ENCODE results near the gene LBHD2.

LBHD2 gene

GRCh38 chr14:103121121-103121845 is 37.3 kb downstream of the LBHD2 start:
- DNase-seq (ENCODE audit: low read depth), result peak; percentile 49
- H3K4me3 ChIP-seq (ENCODE audit: low read length), result no peak overlapping the region
- no peak for TF ChIP-seq CTCF (conservative IDR thresholded peaks at IDR 0.05; ENCODE audit: low read length)

GRCh38 chr14:103121846-103122584 is 38.0 kb downstream of the LBHD2 start:
- no peak for TF ChIP-seq CTCF (conservative IDR thresholded peaks at IDR 0.05; ENCODE audit: low read length)
- DNase-seq (ENCODE audit: low read depth), result peak; percentile 70
- peak overlapping the region; percentile 36 for H3K4me3 ChIP-seq (ENCODE audit: low read length)

GRCh38 chr14:103122585-103122946 is 38.6 kb downstream of the LBHD2 start:
- no peak for TF ChIP-seq CTCF (conservative IDR thresholded peaks at IDR 0.05; ENCODE audit: low read length)
- H3K4me3 ChIP-seq (ENCODE audit: low read length), result peak overlapping the region; percentile 41
- no peak for DNase-seq (ENCODE audit: low read depth)

- peak; percentile 44 for DNase-seq (ENCODE audit: low read depth)
- TF ChIP-seq CTCF (conservative IDR thresholded peaks at IDR 0.05; ENCODE audit: low read length), result no peak
- peak within 1 kb of the TSS; percentile 66 for H3K4me3 ChIP-seq (ENCODE audit: low read length)
Observed at GRCh38 chr14:103122947-103123633, 39.1 kb downstream of the LBHD2 start, which contains the start of gene TNFAIP2. Gene TNFAIP2 (plus strand): TSS chr14:103123461. CDS start chr14:103126458, 2,997 bp downstream.

GRCh38 chr14:103123634-103124500 is 39.9 kb downstream of the LBHD2 start:
- peak overlapping the region; percentile 66 for H3K4me3 ChIP-seq (ENCODE audit: low read length)
- peak; percentile 48 for DNase-seq (ENCODE audit: low read depth)
- TF ChIP-seq CTCF (conservative IDR thresholded peaks at IDR 0.05; ENCODE audit: low read length), result peak; percentile 45

- no peak for DNase-seq (ENCODE audit: low read depth)
- TF ChIP-seq CTCF (conservative IDR thresholded peaks at IDR 0.05; ENCODE audit: low read length), result no peak
- peak overlapping the region; percentile 66 for H3K4me3 ChIP-seq (ENCODE audit: low read length)
Observed at GRCh38 chr14:103124501-103125001, 40.5 kb downstream of the LBHD2 start.
